ENCODE measurements around the gene SLC44A3. TPM values are rescaled to one million over a fixed set of nuclear protein-coding genes. Genes with fewer than 3 reads are reported as not detected.

SLC44A3 gene
- total RNA-seq, 2 experiments from 2014 or later, result not detected

- TF ChIP-seq CTCF (IDR thresholded peaks at IDR 0.05), result no peak
- Mint-ChIP-seq H3K4me3 (no peak overlapping the region), H3K9me3 (no peaks in the 10 kb centered on the region), H3K36me3 (ENCODE audit: low read depth) (no peaks in the 10 kb centered on the region), H3K27ac (no peak overlapping the region), H3K27me3 (no peaks in the 10 kb centered on the region), H3K4me1 (ENCODE audit: low read depth) (no peaks in the 10 kb centered on the region)
- no peak for ATAC-seq
- POLR2A ChIA-PET, result no interaction called here
- CTCF ChIA-PET, result interaction anchor here (1.2 to 2.0 kb wide), 2 partner anchors 16 to 47 kb away, joined by 3 to 5 read pairs; no protein-coding TSS in a partner anchor
- intact Hi-C loops (cut with micrococcal nuclease), result no loop called here
- no peak for DNase-seq
Measured at GRCh38 chr1:94901841-94902240, 81.7 kb downstream of the SLC44A3 start.

GRCh38 chr1:94903280-94904009, 83.3 kb downstream of the SLC44A3 start:
- H3K4me3 Mint-ChIP-seq, result no peak overlapping the region
- no peak for ATAC-seq
- no peaks in the 10 kb centered on the region for H3K27me3 Mint-ChIP-seq
- no peaks in the 10 kb centered on the region for H3K4me1 Mint-ChIP-seq (ENCODE audit: low read depth)
- intact Hi-C loops (cut with micrococcal nuclease), result no loop called here
- DNase-seq, result no peak
- no peak for TF ChIP-seq CTCF (IDR thresholded peaks at IDR 0.05)
- H3K36me3 Mint-ChIP-seq (ENCODE audit: low read depth), result no peaks in the 10 kb centered on the region
- POLR2A ChIA-PET, result no interaction called here
- CTCF ChIA-PET, result no interaction called here
- H3K27ac Mint-ChIP-seq, result no peak overlapping the region
- H3K9me3 Mint-ChIP-seq, result no peaks in the 10 kb centered on the region

GRCh38 chr1:94905207-94905606, 85.0 kb downstream of the SLC44A3 start:
- H3K9me3 Mint-ChIP-seq, result no peaks in the 10 kb centered on the region
- no peak overlapping the region for H3K27ac Mint-ChIP-seq
- no peak for TF ChIP-seq CTCF (IDR thresholded peaks at IDR 0.05)
- no peaks in the 10 kb centered on the region for H3K27me3 Mint-ChIP-seq
- intact Hi-C loops (cut with micrococcal nuclease), result no loop called here
- ATAC-seq, result no peak
- H3K36me3 Mint-ChIP-seq (ENCODE audit: low read depth), result no peaks in the 10 kb centered on the region
- CTCF ChIA-PET, result no interaction called here
- no peaks in the 10 kb centered on the region for H3K4me1 Mint-ChIP-seq (ENCODE audit: low read depth)
- no peak overlapping the region for H3K4me3 Mint-ChIP-seq
- no peak for DNase-seq
- POLR2A ChIA-PET, result no interaction called here

GRCh38 chr1:94906382-94906781, 86.2 kb downstream of the SLC44A3 start:
- Mint-ChIP-seq H3K36me3 (ENCODE audit: low read depth) (no peaks in the 10 kb centered on the region), H3K27me3 (no peaks in the 10 kb centered on the region), H3K4me1 (ENCODE audit: low read depth) (no peaks in the 10 kb centered on the region), H3K9me3 (no peaks in the 10 kb centered on the region), H3K27ac (no peak overlapping the region), H3K4me3 (no peak overlapping the region)
- DNase-seq (no peak), ATAC-seq (no peak)
- intact Hi-C loops (cut with micrococcal nuclease), result no loop called here
- POLR2A ChIA-PET, result no interaction called here
- TF ChIP-seq CTCF (IDR thresholded peaks at IDR 0.05), result no peak
- CTCF ChIA-PET, result no interaction called here

- ChIA-PET CTCF (interaction anchor here (0.8 kb wide), 1 partner anchor 54 kb away, joined by 3 read pairs; no protein-coding TSS in a partner anchor), POLR2A (no interaction called here)
- H3K27ac Mint-ChIP-seq, result no peak overlapping the region
- DNase-seq, result no peak
- ATAC-seq, result no peak
- no peak for TF ChIP-seq CTCF (IDR thresholded peaks at IDR 0.05)
- intact Hi-C loops (cut with micrococcal nuclease), result no loop called here
- H3K4me3 Mint-ChIP-seq, result no peak overlapping the region
- H3K36me3 Mint-ChIP-seq (ENCODE audit: low read depth), result no peaks in the 10 kb centered on the region
- no peaks in the 10 kb centered on the region for H3K27me3 Mint-ChIP-seq
- no peaks in the 10 kb centered on the region for H3K4me1 Mint-ChIP-seq (ENCODE audit: low read depth)
- no peaks in the 10 kb centered on the region for H3K9me3 Mint-ChIP-seq
Measured at GRCh38 chr1:94907136-94907535, 87.0 kb downstream of the SLC44A3 start.

All from activated CD8-positive, alpha-beta T cell treated with anti-CD3 and anti-CD28 coated beads for 36 hours (primary cell).